SK-N-MC (cell line): ENCODE measurements around the gene BMPR1A.

Experiments used
- DNase-seq: peaks from one replicate; pipeline ENCODE4 v3.0.0-alpha.2; 2011; ENCODE audit warnings: low read depth, low spot score
- H3K27ac ChIP-seq: fragments of 200-600 bp; sonication (generic); 2 replicates; pipeline ENCODE4 v1.5.1; 2016; ENCODE audit warnings: mixed run types
- H3K36me3 ChIP-seq: fragments of 200-600 bp; sonication (generic); 2 replicates; pipeline ENCODE4 v1.6.1; 2017; ENCODE audit warnings: antibody characterized with exemption, low read length, mixed read lengths; ENCODE audit not compliant: insufficient read depth
- H3K4me3 ChIP-seq: fragments of 200-600 bp; sonication (generic); 2 replicates; pipeline ENCODE4 v1.5.1; 2016
- H3K9ac ChIP-seq: fragments of 200-600 bp; sonication (generic); 2 replicates; pipeline ENCODE4 v1.8.0; 2017; ENCODE audit warnings: mixed run types, mixed read lengths; ENCODE audit not compliant: insufficient read length
- H3K9me3 ChIP-seq: fragments of 200-600 bp; sonication (generic); 2 replicates; pipeline ENCODE4 v1.6.1; 2017; ENCODE audit warnings: low read depth, mild to moderate bottlenecking, antibody characterized with exemption, low read length, moderate library complexity, mixed read lengths
- EZH2 ChIP-seq: fragments of 200-600 bp; sonication (generic); IDR thresholded peaks from one replicate; pipeline ENCODE4 v1.6.1; 2017; ENCODE audit warnings: antibody characterized with exemption
- FOXP2 ChIP-seq: optimal IDR thresholded peaks from 2 replicates; pipeline ENCODE3; 2011; ENCODE audit warnings: mild to moderate bottlenecking, moderate library complexity; ENCODE audit not compliant: insufficient read depth; ENCODE audit errors: extremely low read length, control extremely low read depth
- POLR2AphosphoS5 ChIP-seq: IDR thresholded peaks from 2 replicates; pipeline ENCODE4 v1.6.1; 2012; ENCODE audit warnings: mild to moderate bottlenecking, low read depth, low read length, borderline replicate concordance

Gene BMPR1A

GRCh38 chr10:86782701-86783418 is 26.4 kb downstream of the BMPR1A start:
- H3K9ac ChIP-seq = no peak overlapping the region
- no peak for TF ChIP-seq POLR2AphosphoS5
- TF ChIP-seq FOXP2 = no peak
- no peak for TF ChIP-seq EZH2
- H3K4me3 ChIP-seq = no peak overlapping the region
- H3K27ac ChIP-seq = no peak overlapping the region
- no peaks in the 10 kb centered on the region for H3K36me3 ChIP-seq
- DNase-seq = no peak
- no peaks in the 10 kb centered on the region for H3K9me3 ChIP-seq

DNA sequence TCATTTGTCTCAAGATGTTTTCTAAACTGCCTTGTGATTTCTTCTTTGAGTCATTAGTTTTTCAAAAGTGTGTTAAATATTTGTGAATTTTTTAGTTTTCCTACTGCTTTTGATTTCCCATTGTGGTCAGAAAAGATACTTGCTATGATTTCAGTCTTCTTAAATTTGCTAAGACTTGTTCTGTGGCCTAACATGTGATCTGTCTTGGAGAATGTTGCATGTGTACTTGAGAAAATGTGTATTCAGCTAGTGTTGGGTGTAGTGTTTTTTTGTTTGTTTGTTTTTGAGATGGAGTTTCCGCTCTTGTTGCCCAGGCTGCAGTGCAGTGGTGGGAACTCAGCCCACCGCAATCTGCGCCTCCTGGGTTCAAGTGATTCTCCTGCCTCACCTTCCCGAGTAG is 28.6 kb downstream of the BMPR1A start:
- DNase-seq = no peak
- H3K9ac ChIP-seq = no peak overlapping the region
- no peak overlapping the region for H3K4me3 ChIP-seq
- no peak for TF ChIP-seq POLR2AphosphoS5
- TF ChIP-seq EZH2 = no peak
- TF ChIP-seq FOXP2 = no peak
- no peak overlapping the region for H3K27ac ChIP-seq
- no peaks in the 10 kb centered on the region for H3K36me3 ChIP-seq
- no peaks in the 10 kb centered on the region for H3K9me3 ChIP-seq

DNA sequence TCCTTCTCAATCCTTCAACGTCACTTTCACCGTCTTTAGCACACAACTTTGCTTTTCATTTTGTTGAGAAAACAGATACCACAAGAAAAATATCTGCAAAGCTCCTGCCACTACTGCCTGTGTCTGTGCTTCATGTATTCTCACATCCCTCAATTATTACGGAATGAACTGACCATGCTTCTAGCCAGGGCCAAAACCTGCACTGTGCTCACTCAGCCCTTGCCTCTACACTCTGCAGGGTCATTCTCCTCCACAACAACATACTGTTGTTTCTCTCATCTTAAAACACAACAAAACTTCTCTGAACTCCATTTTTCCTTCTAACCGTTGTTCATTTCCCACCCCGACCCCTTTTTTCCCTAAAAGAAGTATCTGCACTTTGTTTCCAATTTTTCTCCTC is 29.5 kb downstream of the BMPR1A start:
- Histone ChIP-seq H3K9ac (no peak overlapping the region), H3K36me3 (no peaks in the 10 kb centered on the region), H3K27ac (no peak overlapping the region), H3K9me3 (no peaks in the 10 kb centered on the region), H3K4me3 (no peak overlapping the region)
- DNase-seq = no peak
- no peak for TF ChIP-seq POLR2AphosphoS5
- no peak for TF ChIP-seq FOXP2
- TF ChIP-seq EZH2 = no peak

GRCh38 chr10:86786368-86786767 is 29.9 kb downstream of the BMPR1A start:
- Histone ChIP-seq H3K9me3 (no peaks in the 10 kb centered on the region), H3K4me3 (no peak overlapping the region), H3K36me3 (no peaks in the 10 kb centered on the region), H3K27ac (no peak overlapping the region), H3K9ac (no peak overlapping the region)
- no peak for DNase-seq
- no peak for TF ChIP-seq POLR2AphosphoS5
- no peak for TF ChIP-seq EZH2
- no peak for TF ChIP-seq FOXP2

- Histone ChIP-seq H3K9me3 (no peaks in the 10 kb centered on the region), H3K36me3 (no peaks in the 10 kb centered on the region), H3K27ac (no peak overlapping the region), H3K4me3 (no peak overlapping the region), H3K9ac (no peak overlapping the region)
- DNase-seq = no peak
- no peak for TF ChIP-seq FOXP2
Observed at GRCh38 chr10:86790394-86790793, 34.0 kb downstream of the BMPR1A start.

GRCh38 chr10:86792461-86793167 is 36.2 kb downstream of the BMPR1A start:
- peak overlapping the region; percentile 67; the same call in 1 of the 2 replicates for H3K27ac ChIP-seq
- TF ChIP-seq POLR2AphosphoS5 = no peak
- no peak overlapping the region for H3K9ac ChIP-seq
- no peaks in the 10 kb centered on the region for H3K36me3 ChIP-seq
- no peak overlapping the region for H3K4me3 ChIP-seq
- DNase-seq = no peak
- H3K9me3 ChIP-seq = no peaks in the 10 kb centered on the region

DNA sequence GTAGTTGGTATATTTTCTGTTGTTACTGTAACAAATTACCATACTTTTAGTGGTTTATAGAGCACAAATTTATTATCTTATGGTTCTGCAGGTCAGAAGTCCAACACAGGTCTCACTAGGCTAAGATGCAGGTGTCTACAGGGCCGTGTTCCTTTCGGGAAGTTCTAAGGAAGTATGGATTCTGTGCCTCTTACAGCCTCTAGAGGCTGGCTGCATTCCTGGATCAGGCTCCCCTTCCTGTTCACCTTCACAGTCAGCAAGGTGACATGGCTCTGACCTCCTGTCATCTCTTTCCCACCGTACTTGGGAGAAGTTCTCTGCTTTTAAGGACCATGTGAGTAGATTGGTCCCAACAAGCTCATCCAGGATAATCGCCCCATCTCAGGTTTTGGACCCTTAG is 37.3 kb downstream of the BMPR1A start:
- no peak for DNase-seq
- no peak for TF ChIP-seq EZH2
- TF ChIP-seq FOXP2 = no peak
- TF ChIP-seq POLR2AphosphoS5 = no peak
- no peak overlapping the region for H3K27ac ChIP-seq

GRCh38 chr10:86795353-86795752 is 38.9 kb downstream of the BMPR1A start:
- Histone ChIP-seq H3K4me3 (peak overlapping the region; percentile 49; the same call in 1 of the 2 replicates), H3K9ac (peak overlapping the region; percentile 63), H3K9me3 (no peaks in the 10 kb centered on the region), H3K27ac (peak overlapping the region; percentile 94), H3K36me3 (no peaks in the 10 kb centered on the region)
- no peak for TF ChIP-seq EZH2
- TF ChIP-seq POLR2AphosphoS5 = no peak
- TF ChIP-seq FOXP2 = no peak
- DNase-seq = peak; percentile 57

More for the DNA sequence above, 37.3 kb downstream of the BMPR1A start:
- H3K4me3 ChIP-seq = no peak overlapping the region
- no peaks in the 10 kb centered on the region for H3K36me3 ChIP-seq
- H3K9ac ChIP-seq = no peak overlapping the region
- H3K9me3 ChIP-seq = no peaks in the 10 kb centered on the region

- H3K27ac ChIP-seq = peak overlapping the region; percentile 93; the same call in 1 of the 2 replicates
- no peak overlapping the region for H3K9ac ChIP-seq
- no peak for DNase-seq
- H3K36me3 ChIP-seq = no peaks in the 10 kb centered on the region
- no peak overlapping the region for H3K4me3 ChIP-seq
- TF ChIP-seq FOXP2 (no peak), POLR2AphosphoS5 (no peak), EZH2 (no peak)
- H3K9me3 ChIP-seq = no peaks in the 10 kb centered on the region
Observed at GRCh38 chr10:86798025-86798424, 41.6 kb downstream of the BMPR1A start.
